Body of pancreas (tissue), 4 donors: Measurements from ENCODE around the gene ARAP2.

Experiments used
- POLR2A ChIP-seq, 3 donors: fragments of 450-650 bp; IDR thresholded peaks; one replicate each; pipeline ENCODE4 v1.6.1; 2016; ENCODE audit warnings: antibody characterized with exemption in 3 of 3, mild to moderate bottlenecking in 2 of 3
- TF ChIP-seq, protein P1 (sequence below), 7 experiments: fragments of 450-650 bp in 4 of 7; fragments of 200-600 bp in 3 of 7; sonication (generic) in 3 of 7; IDR thresholded peaks; one replicate each; pipeline ENCODE4 v1.5.1; 2016 to 2019; ENCODE audit warnings: antibody characterized with exemption in 7 of 7

- TF ChIP-seq, protein P1, sequence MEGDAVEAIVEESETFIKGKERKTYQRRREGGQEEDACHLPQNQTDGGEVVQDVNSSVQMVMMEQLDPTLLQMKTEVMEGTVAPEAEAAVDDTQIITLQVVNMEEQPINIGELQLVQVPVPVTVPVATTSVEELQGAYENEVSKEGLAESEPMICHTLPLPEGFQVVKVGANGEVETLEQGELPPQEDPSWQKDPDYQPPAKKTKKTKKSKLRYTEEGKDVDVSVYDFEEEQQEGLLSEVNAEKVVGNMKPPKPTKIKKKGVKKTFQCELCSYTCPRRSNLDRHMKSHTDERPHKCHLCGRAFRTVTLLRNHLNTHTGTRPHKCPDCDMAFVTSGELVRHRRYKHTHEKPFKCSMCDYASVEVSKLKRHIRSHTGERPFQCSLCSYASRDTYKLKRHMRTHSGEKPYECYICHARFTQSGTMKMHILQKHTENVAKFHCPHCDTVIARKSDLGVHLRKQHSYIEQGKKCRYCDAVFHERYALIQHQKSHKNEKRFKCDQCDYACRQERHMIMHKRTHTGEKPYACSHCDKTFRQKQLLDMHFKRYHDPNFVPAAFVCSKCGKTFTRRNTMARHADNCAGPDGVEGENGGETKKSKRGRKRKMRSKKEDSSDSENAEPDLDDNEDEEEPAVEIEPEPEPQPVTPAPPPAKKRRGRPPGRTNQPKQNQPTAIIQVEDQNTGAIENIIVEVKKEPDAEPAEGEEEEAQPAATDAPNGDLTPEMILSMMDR (IDR thresholded peaks at IDR 0.05) = no peak
- TF ChIP-seq POLR2A (IDR thresholded peaks at IDR 0.05) = no peak
Observed at GRCh38 chr4:36283912-36284465, 39.7 kb upstream of the ARAP2 start.
